IPS DF 4.7 (cell line): ENCODE data around the gene LCE1C.

Experiments
- DNase-seq: peaks from one replicate; pipeline ENCODE4 v3.0.0-alpha.2; 2013; ENCODE audit warnings: low spot score; ENCODE audit errors: extremely low read depth

LCE1C gene

GRCh38 chr1:152806576-152806975 is at the start of gene LCE1C:
TSS of gene LCE1C (minus strand) at chr1:152806651. CDS start at chr1:152805478, 1,173 bp downstream.
- no peak for DNase-seq

GRCh38 chr1:152855661-152856060 is 49.2 kb upstream of the LCE1C start:
- no peak for DNase-seq

- DNase-seq = no peak
These were observed 36.1 kb upstream of the LCE1C start, which contains the start of gene LCE6A for GRCh38 chr1:152842556-152842955. TSS of gene LCE6A (plus strand) at chr1:152842856. CDS start at chr1:152843521, 665 bp downstream.

GRCh38 chr1:152836870-152837269 is 30.4 kb upstream of the LCE1C start:
- no peak for DNase-seq

GRCh38 chr1:152827173-152827572 is 20.7 kb upstream of the LCE1C start, which contains the start of gene LCE1A:
TSS of gene LCE1A (plus strand) at chr1:152827473. CDS start at chr1:152827473, 0 bp downstream.
- no peak for DNase-seq

GRCh38 chr1:152824964-152825363 is 18.5 kb upstream of the LCE1C start:
- no peak for DNase-seq

GRCh38 chr1:152823294-152823693 is 16.8 kb upstream of the LCE1C start:
- DNase-seq = no peak

GRCh38 chr1:152817309-152817708 is 10.9 kb upstream of the LCE1C start:
- DNase-seq = no peak

GRCh38 chr1:152811671-152812070 is 5.2 kb upstream of the LCE1C start, which contains the start of gene LCE1B:
TSS of gene LCE1B (plus strand) at chr1:152811971. CDS start at chr1:152812447, 476 bp downstream.
- DNase-seq = no peak

- no peak for DNase-seq
These were observed 4.6 kb upstream of the LCE1C start for GRCh38 chr1:152811050-152811449.

GRCh38 chr1:152801333-152801732 is 5.1 kb downstream of the LCE1C start:
- DNase-seq = no peak

- no peak for DNase-seq
These were observed 10.0 kb downstream of the LCE1C start, which contains the start of gene LCE1D for GRCh38 chr1:152796421-152796820. TSS of gene LCE1D (plus strand) at chr1:152796721. CDS start at chr1:152797795, 1,074 bp downstream.

GRCh38 chr1:152795686-152796085 is 10.8 kb downstream of the LCE1C start:
- DNase-seq = no peak

- DNase-seq = no peak
These were observed 20.4 kb downstream of the LCE1C start, which contains the start of gene LCE1E for GRCh38 chr1:152786077-152786476. TSS of gene LCE1E (plus strand) at chr1:152786257. CDS start at chr1:152787300, 1,043 bp downstream.

- DNase-seq = no peak
These were observed 23.4 kb downstream of the LCE1C start for GRCh38 chr1:152783095-152783494.

- DNase-seq = no peak
These were observed 28.8 kb downstream of the LCE1C start for GRCh38 chr1:152777510-152778137.

GRCh38 chr1:152776361-152776760 is 30.1 kb downstream of the LCE1C start:
- DNase-seq = no peak

GRCh38 chr1:152774875-152775274 is 31.6 kb downstream of the LCE1C start, which contains the start of gene LCE1F:
TSS of gene LCE1F (plus strand) at chr1:152775140. CDS start at chr1:152776372, 1,232 bp downstream.
- DNase-seq = no peak

- DNase-seq = no peak
These were observed 36.0 kb downstream of the LCE1C start for GRCh38 chr1:152770411-152770810.

GRCh38 chr1:152768847-152769533 is 37.5 kb downstream of the LCE1C start:
- DNase-seq = no peak

- no peak for DNase-seq
These were observed 44.7 kb downstream of the LCE1C start for GRCh38 chr1:152761609-152762213.
